GM10248 (cell line): Measurements from ENCODE around the gene TOM1.

Source experiments
- CTCF ChIA-PET: fragments of 300-600 bp; sonication (Branson Sonifier 250); formaldehyde crosslinking; extraction: SDS; loops from one replicate; lab custom pipeline; 2021; ENCODE audit warnings: antibody characterized with exemption; lab: Yijun Ruan, JAX
- POLR2A ChIA-PET: fragments of 350-650 bp; sonication (Branson Sonifier 250); formaldehyde crosslinking; extraction: SDS; loops from one replicate; lab custom pipeline; 2020; ENCODE audit warnings: antibody characterized with exemption; lab: Yijun Ruan, JAX
- DNase-seq: peaks from one replicate; pipeline ENCODE4 v3.0.0; 2012; ENCODE audit errors: extremely low spot score
- TF ChIP-seq, protein P1 (sequence below): IDR thresholded peaks from 2 replicates; pipeline ENCODE4 v1.5.1; 2012; ENCODE audit warnings: mild to moderate bottlenecking, low read depth; ENCODE audit errors: extremely low read depth, missing control alignments, control extremely low read depth

Gene TOM1

DNA sequence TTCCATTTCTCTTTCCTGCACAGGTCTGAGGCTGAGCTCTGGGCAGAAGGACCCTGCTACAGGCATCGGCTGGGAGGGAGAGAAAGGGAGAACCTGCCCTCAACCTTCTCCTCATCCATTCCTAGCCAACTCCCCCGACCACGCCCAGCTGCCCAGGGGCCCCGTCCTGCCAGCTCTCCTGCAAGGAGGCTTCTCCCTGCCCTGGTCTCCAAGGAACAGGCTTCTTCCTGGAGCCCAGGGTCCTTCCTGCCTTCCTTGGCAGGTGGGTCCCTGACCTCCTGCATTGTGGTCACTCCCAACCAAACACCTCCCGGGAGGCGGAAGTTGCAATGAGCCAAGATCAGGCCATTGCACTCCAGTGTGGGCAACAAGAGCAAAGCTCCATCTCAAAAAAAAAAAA lies 68.7 kb downstream of the TOM1 start:
- DNase-seq = no peak
- ChIA-PET CTCF (interaction anchor here (1.3 to 2.1 kb wide), 4 partner anchors 9 to 215 kb away, joined by 3 to 6 read pairs (median 4); no protein-coding TSS in a partner anchor), POLR2A (no interaction called here)
- TF ChIP-seq, protein P1, sequence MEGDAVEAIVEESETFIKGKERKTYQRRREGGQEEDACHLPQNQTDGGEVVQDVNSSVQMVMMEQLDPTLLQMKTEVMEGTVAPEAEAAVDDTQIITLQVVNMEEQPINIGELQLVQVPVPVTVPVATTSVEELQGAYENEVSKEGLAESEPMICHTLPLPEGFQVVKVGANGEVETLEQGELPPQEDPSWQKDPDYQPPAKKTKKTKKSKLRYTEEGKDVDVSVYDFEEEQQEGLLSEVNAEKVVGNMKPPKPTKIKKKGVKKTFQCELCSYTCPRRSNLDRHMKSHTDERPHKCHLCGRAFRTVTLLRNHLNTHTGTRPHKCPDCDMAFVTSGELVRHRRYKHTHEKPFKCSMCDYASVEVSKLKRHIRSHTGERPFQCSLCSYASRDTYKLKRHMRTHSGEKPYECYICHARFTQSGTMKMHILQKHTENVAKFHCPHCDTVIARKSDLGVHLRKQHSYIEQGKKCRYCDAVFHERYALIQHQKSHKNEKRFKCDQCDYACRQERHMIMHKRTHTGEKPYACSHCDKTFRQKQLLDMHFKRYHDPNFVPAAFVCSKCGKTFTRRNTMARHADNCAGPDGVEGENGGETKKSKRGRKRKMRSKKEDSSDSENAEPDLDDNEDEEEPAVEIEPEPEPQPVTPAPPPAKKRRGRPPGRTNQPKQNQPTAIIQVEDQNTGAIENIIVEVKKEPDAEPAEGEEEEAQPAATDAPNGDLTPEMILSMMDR = no peak

DNA sequence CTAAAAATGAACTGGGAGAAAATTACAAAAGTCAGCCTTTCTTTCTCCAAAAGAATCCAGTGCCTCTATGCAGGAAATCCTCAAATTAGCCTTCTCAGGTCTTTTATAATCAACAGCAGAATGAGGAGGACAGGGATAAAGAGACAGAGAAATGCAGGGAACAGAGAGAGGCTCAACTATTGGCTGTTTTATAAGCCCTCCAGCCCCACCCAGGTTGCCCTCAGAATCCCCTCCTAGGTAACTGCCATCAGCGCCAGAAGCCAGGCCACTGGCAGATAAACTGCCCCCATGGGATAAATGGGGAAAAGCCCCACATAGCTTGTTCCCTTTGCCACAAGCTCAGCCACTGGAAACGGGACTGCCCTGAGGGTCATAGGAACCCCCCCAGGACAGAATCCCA lies 70.3 kb downstream of the TOM1 start:
- DNase-seq = no peak
- TF ChIP-seq, protein P1 = no peak
- ChIA-PET POLR2A (no interaction called here), CTCF (interaction anchor here (1.1 to 1.7 kb wide), 4 partner anchors 11 to 213 kb away, joined by 3 to 4 read pairs (median 3); partner anchors contain the start of gene TOM1)

DNA sequence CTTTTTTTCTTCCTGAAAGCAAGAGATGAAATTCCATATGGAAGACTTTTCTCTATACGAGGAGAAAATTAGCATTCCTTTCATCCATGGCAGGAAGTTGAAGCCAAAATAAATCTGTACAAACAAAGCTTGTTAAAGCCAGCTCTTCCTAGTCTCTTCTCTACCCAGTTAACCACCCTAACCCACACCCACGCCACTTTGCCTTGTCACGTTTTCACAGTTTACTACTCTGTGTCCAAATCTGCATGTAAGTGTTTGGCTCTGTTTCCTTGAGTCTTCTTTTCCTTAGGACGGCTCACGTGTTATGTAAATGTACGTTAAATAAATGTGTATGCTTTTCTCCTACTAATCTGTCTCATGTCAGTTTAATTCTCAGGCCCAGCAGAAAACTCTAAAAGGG lies 74.1 kb downstream of the TOM1 start:
- ChIA-PET POLR2A (no interaction called here), CTCF (interaction anchor here (1.0 kb wide), 1 partner anchor 25 kb away, joined by 3 read pairs; no protein-coding TSS in a partner anchor)
- TF ChIP-seq, protein P1 = no peak

DNA sequence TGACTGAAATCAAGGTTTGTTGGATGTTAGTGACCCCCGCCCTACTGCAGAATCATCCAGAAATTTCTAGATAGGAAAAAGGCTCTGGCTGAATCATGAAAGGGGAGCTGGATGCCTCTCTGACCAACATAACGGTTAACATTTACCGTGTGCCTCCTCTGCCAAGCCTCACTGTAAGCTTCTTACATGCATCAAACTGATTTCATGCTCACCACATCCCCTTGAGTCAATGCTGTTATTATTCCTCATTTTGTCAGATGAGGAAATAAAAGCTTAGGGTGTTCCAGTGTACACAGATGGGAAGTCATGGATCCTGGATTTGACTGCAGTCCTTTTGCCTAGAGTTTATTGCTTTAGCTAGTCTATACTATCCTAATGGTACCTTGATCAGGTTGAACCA lies 75.3 kb downstream of the TOM1 start:
- ChIA-PET CTCF (interaction anchor here (0.7 to 2.9 kb wide), 5 partner anchors 11 to 56 kb away, joined by 3 to 10 read pairs (median 4); no protein-coding TSS in a partner anchor), POLR2A (no interaction called here)
- no peak for DNase-seq
- TF ChIP-seq, protein P1 = no peak

More for the DNA sequence above, 74.1 kb downstream of the TOM1 start:
- no peak for DNase-seq

DNA sequence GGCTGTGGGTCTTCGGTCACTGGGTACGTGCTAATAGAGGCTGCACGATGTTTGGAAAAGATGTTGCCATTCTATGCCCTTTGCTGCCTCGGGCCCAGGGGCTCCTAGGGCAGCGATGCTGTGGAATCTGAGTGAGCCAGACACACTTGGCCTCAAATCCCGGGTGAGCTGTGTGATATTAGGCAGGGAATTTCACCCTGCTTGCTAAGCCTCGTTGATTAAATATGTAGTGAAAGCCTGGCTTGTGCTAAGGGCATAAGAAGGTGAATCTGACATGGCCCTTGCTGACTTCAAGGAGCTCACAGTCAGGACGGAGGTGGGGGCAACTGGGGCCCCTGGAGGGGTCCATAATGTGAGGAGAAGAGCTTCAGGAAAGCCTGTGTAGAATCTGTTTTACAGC lies 75.8 kb downstream of the TOM1 start:
- DNase-seq = no peak
- TF ChIP-seq, protein P1 = no peak
- ChIA-PET CTCF (interaction anchor here (0.7 to 2.9 kb wide), 5 partner anchors 10 to 55 kb away, joined by 3 to 10 read pairs (median 3); no protein-coding TSS in a partner anchor), POLR2A (no interaction called here)

DNA sequence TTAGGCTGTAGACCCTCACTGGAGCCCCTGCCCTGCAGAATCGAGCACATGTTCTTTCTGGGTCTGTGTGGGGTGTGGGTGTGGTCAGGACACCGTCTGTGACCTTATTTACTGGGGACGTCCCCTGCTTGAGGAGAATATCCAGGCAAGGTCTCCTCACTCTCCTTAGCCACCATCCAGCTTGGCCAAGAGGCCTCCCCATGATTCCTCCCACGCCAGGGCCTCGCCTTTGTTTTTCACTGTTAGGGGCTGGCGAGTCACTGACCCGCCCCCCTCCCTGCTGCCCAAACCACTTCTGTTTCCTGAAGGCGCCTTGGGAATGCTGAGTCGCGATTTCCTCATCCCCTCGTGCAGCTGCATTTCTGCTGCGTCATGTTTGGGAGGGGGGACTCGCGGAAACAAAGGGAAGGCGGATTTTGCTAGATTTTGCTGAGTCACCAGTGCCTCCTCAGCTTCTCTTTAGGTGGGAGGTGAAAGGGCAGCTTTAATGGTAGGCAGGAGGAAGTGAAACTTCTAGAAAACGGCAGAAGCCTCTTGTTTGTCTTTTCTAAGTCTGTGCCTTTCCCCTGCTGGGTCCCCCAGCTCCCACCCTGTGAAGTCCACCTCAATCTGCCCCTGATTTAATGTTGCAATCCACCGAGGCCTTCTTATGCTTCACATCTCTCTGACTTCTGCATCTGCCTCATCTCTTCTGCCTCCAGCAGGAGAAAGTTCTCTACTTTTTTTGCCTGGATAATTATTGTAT lies 77.2 kb downstream of the TOM1 start:
- TF ChIP-seq, protein P1 = no peak
- POLR2A ChIA-PET = interaction anchor here (0.7 kb wide), 1 partner anchor 15 kb away, joined by 3 read pairs; no protein-coding TSS in a partner anchor
- CTCF ChIA-PET = interaction anchor here (0.7 to 2.9 kb wide), 3 partner anchors 24 to 44 kb away, joined by 3 to 10 read pairs (median 4); no protein-coding TSS in a partner anchor
- peak; percentile 81 for DNase-seq
